ENCODE data around the gene PDZD11.

Gene PDZD11

DNA sequence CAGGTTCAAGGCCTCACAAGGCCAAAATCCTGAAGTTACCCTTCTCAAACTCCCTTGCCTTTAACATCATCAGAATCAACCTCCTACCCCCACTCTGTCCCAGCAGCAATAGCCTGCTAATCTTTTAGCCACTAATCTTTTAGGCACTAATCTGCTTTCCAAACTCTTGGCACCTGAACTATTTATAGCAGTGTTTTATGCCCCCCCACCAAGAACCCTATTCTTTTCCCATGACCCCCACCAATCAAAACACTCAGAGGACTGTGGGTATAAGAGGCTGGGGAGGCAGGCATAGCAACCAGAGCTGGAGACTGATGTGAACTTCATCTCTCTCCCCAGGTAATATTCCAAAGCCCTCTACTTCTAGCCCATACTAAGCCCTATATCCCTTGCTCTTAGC lies 21.7 kb downstream of the PDZD11 start, which contains the start of gene ARR3:
Gene ARR3, plus strand, starts transcription at position 301 of the 400 bp plus-strand sequence. CDS start 1,052 bp downstream, outside the sequence.
- TF ChIP-seq YY1 (IDR thresholded peaks at IDR 0.05; ENCODE audit: low read depth): no peak
- TF ChIP-seq CREB1 (IDR thresholded peaks at IDR 0.05; ENCODE audit: low read depth): no peak
- TF ChIP-seq NFIC (IDR thresholded peaks at IDR 0.05): no peak
- TF ChIP-seq FOXM1 (IDR thresholded peaks at IDR 0.05; ENCODE audit: borderline replicate concordance, low read depth): no peak
- no peak for TF ChIP-seq RAD21 (IDR thresholded peaks at IDR 0.05; ENCODE audit: low read depth)
- TF ChIP-seq, protein P1, sequence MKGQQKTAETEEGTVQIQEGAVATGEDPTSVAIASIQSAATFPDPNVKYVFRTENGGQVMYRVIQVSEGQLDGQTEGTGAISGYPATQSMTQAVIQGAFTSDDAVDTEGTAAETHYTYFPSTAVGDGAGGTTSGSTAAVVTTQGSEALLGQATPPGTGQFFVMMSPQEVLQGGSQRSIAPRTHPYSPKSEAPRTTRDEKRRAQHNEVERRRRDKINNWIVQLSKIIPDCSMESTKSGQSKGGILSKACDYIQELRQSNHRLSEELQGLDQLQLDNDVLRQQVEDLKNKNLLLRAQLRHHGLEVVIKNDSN (IDR thresholded peaks at IDR 0.05): no peak
- TF ChIP-seq TAF1 (IDR thresholded peaks at IDR 0.05; ENCODE audit: low read depth): no peak
- TF ChIP-seq EP300 (IDR thresholded peaks at IDR 0.05; ENCODE audit: borderline replicate concordance): no peak
- TF ChIP-seq TCF12 (IDR thresholded peaks at IDR 0.05; ENCODE audit: low read depth): no peak
- no peak for TF ChIP-seq ZBTB7A (IDR thresholded peaks at IDR 0.05; ENCODE audit: low read depth)
- TF ChIP-seq MAX (IDR thresholded peaks at IDR 0.05): no peak
- no peak for TF ChIP-seq EGR1 (IDR thresholded peaks at IDR 0.05)
- TF ChIP-seq TEAD4 (IDR thresholded peaks at IDR 0.05): no peak
- TF ChIP-seq CEBPB (IDR thresholded peaks at IDR 0.05): no peak
- no peak for TF ChIP-seq REST (IDR thresholded peaks at IDR 0.05; ENCODE audit: low read depth)

DNA sequence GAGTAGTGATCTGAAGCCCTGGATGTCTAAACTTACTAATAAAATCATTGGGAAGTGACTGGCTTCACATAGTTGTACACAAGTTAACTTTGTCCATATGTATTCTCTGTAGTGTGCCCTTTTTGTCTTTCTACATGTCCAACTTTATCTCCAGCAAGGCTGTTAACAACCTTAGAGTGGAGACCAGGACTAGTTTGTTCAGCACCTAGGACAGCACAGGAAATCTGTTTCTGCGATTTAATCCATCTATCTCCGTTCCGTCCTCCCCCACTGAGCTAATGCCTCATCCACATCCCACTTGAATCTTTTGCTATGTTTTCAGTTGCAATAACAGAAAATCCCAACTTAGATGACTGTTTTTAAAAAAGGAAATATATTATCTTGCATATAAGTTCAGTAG lies 24.9 kb downstream of the PDZD11 start:
- TF ChIP-seq FOXM1 (IDR thresholded peaks at IDR 0.05; ENCODE audit: borderline replicate concordance, low read depth): no peak
- TF ChIP-seq EP300 (IDR thresholded peaks at IDR 0.05; ENCODE audit: borderline replicate concordance): no peak
- TF ChIP-seq NFIC (IDR thresholded peaks at IDR 0.05): no peak
- peak; percentile 82 for TF ChIP-seq REST (IDR thresholded peaks at IDR 0.05; ENCODE audit: low read depth)
- no peak for TF ChIP-seq CREB1 (IDR thresholded peaks at IDR 0.05; ENCODE audit: low read depth)
- no peak for TF ChIP-seq MAX (IDR thresholded peaks at IDR 0.05)
- TF ChIP-seq ZBTB7A (IDR thresholded peaks at IDR 0.05; ENCODE audit: low read depth): no peak

DNA sequence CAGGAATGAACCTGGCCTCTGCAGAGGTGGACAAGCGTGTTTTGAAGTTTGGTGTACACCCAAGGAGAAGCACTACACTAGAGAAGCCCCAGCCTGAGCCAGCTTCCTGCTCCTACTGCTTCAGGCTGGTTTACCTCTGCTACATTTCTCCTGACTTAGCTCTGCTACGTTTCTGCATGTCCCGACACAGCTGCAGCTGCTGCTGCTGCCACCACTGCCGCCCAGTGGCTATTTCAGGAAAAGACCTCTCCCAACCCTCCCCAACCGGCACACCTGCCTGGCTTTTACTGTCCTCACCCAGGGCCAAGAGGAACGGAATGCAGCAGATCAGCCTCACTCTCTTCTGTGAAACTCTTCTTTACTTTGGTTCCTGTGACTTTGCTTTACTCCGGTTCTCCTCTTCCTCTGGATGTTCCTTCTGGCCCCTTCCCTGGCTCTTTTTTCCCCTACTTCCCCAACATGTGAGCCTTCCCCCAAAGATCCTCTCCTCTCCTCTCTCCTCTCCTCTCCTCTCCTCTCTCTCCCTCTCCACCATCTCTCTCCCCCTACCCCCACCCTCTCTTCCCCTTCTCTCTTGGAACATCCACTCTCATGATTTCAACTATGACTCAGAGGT lies 26.7 kb downstream of the PDZD11 start:
- TF ChIP-seq EP300 (IDR thresholded peaks at IDR 0.05; ENCODE audit: borderline replicate concordance): no peak
- TF ChIP-seq CEBPB (IDR thresholded peaks at IDR 0.05): no peak
- no peak for TF ChIP-seq TCF12 (IDR thresholded peaks at IDR 0.05; ENCODE audit: low read depth)
- TF ChIP-seq EGR1 (IDR thresholded peaks at IDR 0.05): no peak
- TF ChIP-seq RAD21 (IDR thresholded peaks at IDR 0.05; ENCODE audit: low read depth): peak; percentile 63
- no peak for TF ChIP-seq YY1 (IDR thresholded peaks at IDR 0.05; ENCODE audit: low read depth)
- no peak for TF ChIP-seq REST (IDR thresholded peaks at IDR 0.05; ENCODE audit: low read depth)
- TF ChIP-seq CREB1 (IDR thresholded peaks at IDR 0.05; ENCODE audit: low read depth): no peak

GRCh38 chrX:70260104-70260503 lies 29.6 kb downstream of the PDZD11 start, which contains the start of gene P2RY4:
P2RY4 (minus strand) TSS chrX:70260204; CDS start chrX:70259624, 580 bp downstream.
- TF ChIP-seq CREB1 (IDR thresholded peaks at IDR 0.05; ENCODE audit: low read depth): no peak
- no peak for TF ChIP-seq ZBTB7A (IDR thresholded peaks at IDR 0.05; ENCODE audit: low read depth)
- no peak for TF ChIP-seq CEBPB (IDR thresholded peaks at IDR 0.05)
- no peak for TF ChIP-seq MAX (IDR thresholded peaks at IDR 0.05)
- no peak for TF ChIP-seq FOXM1 (IDR thresholded peaks at IDR 0.05; ENCODE audit: borderline replicate concordance, low read depth)
- no peak for TF ChIP-seq NFIC (IDR thresholded peaks at IDR 0.05)
- no peak for TF ChIP-seq EP300 (IDR thresholded peaks at IDR 0.05; ENCODE audit: borderline replicate concordance)
- TF ChIP-seq TCF12 (IDR thresholded peaks at IDR 0.05; ENCODE audit: low read depth): no peak
- TF ChIP-seq TAF1 (IDR thresholded peaks at IDR 0.05; ENCODE audit: low read depth): no peak
- no peak for TF ChIP-seq REST (IDR thresholded peaks at IDR 0.05; ENCODE audit: low read depth)
- TF ChIP-seq EGR1 (IDR thresholded peaks at IDR 0.05): no peak
- no peak for TF ChIP-seq YY1 (IDR thresholded peaks at IDR 0.05; ENCODE audit: low read depth)
- no peak for TF ChIP-seq TEAD4 (IDR thresholded peaks at IDR 0.05)
- TF ChIP-seq RAD21 (IDR thresholded peaks at IDR 0.05; ENCODE audit: low read depth): no peak
- TF ChIP-seq, protein P1 (IDR thresholded peaks at IDR 0.05): no peak
